GM21390 (cell line): ENCODE measurements around the gene ZFY.
"Not testable (repeated sequence)": the region's sequence is repeated elsewhere in the genome, so short reads cannot be mapped to it uniquely, and the experiment has no call there.

Source experiments
- ATAC-seq: cut with Tn5 transposase; IDR thresholded peaks from one replicate; pipeline ENCODE4 v1.9.1; 2021; ENCODE audit not compliant: unreplicated experiment

Gene ZFY

DNA sequence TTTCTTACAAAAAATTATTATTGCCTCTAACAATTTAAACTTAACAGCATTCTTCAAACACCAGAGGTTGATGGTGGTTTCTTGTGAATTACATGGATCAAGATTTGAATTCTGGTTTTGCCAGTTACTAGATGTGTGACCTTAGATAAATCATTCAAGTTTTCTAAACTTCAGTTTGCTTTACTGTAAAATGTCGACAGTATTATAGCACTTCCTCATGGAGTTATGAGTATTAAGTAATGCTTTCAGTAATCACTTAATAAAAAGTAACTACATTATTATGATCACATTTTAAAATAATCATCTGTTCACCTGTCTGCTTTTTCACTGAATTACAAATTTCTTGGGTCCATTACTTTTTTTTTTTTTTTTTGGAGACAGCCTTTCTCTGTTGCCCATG, 37.5 kb downstream of the ZFY start:
- ATAC-seq = peak; percentile 38

DNA sequence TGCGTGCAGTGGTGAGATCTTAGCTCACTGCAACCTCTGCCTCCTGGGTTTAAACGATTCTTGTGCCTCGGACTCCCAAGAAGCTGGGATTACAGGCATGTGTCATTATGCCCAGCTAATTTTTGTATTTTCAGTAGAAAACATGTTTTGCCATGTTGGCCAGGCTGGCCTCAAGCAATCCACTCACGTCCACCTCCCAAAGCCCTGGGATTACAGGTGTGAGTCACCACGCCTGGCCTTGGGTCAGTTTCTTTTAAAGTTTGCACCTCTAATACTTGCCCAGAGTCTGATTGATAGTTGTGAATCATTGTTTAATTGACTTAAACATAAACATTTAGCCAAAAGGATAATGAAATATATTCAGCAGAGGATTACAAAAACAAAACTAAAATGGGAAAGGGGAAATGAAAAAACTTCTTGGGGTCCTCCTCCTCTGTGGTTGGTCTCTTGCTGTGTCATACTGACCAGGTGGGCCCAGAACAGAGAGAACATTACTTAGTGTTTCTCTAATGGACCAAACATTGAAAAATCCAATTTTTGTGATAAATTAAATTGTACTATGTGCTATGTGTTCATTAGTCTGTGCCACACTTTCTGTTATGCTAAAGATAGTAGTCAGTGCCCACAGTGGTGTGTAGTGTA, 38.0 kb downstream of the ZFY start:
- ATAC-seq = peak; percentile 59

DNA sequence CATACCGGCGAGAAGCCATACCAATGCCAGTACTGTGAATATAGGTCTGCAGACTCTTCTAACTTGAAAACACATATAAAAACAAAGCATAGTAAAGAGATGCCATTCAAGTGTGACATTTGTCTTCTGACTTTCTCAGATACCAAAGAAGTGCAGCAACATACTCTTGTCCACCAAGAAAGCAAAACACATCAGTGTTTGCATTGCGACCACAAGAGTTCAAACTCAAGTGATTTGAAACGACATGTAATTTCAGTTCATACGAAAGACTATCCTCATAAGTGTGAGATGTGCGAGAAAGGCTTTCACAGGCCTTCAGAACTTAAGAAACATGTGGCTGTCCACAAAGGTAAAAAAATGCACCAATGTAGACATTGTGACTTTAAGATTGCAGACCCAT, 44.1 kb downstream of the ZFY start:
- no peak for ATAC-seq

DNA sequence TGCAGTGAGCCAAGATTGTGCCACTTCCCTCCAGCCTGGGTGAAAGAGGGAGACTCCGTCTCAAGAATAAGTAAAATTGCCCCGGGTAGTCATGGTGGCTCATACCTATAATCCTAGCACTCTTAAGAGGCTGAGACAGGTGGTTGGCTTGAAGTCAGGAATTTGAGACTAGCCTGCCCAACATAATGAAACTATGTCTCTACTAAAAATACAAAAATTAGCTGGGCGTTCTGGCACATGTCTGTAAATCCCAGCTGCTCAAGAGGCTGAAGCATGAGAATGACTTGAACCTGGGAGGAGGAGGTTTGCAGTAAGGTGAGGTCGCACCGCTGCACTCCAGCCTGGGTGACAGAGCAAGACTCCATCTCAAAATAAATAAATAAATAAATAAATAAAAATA, 49.3 kb downstream of the ZFY start:
- ATAC-seq = no peak

DNA sequence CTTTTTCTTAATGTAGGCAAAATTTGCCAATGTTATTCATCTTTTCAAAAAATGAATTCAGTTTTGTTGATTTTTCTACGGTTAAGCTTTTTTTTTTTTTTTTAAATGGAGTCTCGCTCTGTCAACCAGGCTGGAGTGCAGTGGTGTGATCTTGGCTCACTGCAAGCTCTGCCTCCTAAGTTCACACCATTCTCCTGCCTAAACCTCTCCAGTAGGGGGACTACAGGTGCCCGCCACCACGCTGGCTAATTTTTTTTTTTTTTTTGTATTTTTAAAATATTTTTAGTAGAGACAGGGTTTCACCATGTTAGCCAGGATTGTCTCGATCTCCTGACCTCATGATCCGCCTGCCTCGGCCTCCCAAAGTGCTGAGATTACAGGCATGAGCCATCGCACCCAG, 52.0 kb downstream of the ZFY start:
- ATAC-seq = not testable (repeated sequence)

DNA sequence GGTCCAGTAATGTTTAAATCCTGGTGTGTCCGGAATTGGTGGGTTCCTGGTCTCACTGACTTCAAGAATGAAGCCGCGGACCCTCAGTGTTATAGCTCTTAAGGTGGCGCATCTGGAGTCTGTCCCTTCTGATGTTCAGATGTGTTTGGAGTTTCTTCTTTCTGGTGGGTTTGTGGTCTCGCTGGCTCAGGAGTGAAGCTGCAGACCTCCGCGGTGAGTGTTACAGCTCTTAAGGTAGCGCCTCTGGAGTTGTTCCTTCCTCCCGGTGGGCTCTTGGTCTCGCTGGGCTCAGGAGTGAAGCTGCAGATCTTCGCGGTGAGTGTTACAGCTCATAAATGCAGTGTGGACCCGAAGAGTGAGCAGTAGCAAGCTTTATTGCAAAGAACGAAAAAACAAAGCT, 62.2 kb downstream of the ZFY start:
- ATAC-seq = not testable (repeated sequence)

DNA sequence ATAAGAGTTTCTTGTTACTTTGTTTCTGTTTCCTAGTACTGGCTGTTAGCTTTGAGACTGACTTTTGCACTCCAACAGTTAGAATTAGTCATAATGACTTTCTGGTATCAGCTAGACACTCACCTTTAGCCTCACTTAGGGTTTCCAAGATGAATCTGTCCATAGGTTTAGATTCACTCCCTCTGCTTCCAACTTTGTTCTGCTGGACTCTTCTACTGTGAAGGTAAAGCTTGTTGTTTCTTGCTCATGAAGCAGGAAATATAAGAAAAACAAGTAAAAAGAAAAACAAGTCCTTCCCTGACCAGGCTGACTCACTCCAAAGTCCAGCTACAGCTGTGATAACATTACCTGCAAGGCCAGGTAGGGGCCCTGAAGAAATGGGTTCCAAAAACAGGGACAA, 67.0 kb downstream of the ZFY start:
- no peak for ATAC-seq

DNA sequence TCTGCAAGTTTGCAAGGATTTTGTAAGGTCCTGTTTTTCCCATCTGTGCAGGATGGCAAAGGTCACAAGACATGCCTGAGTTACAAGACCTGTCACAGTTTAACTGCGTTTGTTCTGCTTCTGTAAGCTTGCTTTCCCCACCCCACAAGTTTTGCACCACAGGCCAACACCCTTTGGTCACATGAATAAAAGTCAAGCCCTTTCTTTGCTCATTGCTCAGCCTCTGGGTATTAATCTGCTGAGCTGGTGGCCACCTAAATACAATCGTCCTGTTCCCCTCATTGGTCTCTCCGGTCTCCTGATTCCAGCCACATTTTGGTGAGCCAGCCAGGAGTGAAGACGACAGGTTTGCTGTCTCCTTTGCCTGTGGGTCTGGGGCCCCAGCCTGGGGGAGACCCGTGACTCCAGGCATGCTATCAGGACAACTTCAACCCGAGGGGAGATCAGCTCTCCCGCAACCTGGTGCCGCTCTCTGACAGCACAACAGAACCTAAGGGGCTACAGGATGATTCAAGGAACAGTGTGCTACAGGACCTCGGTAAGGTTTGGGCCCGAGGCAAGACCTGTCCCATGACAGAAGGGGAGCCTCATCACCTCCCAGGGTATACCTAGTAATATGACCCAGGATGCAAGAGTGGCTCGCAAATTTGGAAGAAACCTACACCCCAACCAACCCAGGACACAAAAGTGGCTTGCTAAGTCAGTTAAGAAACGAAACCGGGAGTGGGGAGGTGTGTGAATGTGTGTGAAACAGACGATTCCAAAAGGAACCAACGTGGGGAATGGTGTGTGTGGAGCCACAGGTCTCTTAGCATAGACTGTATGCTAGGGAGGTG, 67.7 kb downstream of the ZFY start:
- ATAC-seq = peak; percentile 49

DNA sequence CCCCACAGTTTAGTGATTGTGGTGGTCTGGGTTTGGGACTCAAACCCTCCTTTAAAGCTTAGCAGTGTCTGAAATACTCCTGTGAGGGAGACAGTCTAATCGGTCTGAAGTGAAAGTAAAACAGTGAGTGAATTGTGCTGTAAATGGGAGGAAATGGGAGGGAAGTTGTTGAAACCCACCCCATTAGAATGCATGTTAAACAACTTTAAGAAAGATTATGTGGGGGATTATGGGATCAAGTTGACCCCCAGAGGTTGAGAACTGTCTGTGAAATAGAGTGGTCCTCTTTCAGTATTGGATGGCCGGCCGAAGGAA, 68.3 kb downstream of the ZFY start:
- peak; percentile 19 for ATAC-seq

DNA sequence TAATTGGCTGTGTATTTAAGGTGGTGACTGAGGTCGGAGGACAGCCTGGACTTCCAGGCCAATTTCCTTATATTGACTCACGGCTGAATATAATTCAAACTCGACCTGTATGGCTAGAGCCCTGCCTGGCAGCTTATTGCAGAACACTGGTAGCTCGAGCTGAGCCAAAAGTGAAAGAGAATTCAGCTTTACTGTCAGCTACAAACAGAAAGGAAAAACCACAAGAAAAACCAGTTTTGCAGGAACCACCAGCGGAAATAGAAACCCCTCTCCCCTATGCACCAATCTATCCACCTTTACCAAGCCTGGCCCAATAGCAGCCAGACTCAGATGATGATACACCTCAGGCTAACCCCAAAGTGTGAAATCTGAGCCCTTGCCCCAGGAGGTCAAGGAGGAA, 68.7 kb downstream of the ZFY start:
- peak; percentile 63 for ATAC-seq

DNA sequence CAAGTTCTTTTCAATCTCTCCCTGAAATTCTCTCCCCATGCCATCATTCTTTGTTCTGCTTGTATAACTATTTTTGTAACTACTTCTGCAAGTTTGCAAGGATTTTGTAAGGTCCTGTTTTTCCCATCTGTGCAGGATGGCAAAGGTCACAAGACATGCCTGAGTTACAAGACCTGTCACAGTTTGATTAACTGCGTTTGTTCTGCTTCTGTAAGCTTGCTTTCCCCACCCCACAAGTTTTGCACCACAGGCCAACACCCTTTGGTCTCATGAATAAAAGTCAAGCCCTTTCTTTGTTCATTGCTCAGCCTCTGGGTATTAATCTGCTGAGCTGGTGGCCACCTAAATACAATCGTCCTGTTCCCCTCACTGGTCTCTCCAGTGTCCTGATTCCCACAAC, 70.8 kb downstream of the ZFY start:
- ATAC-seq = not testable (repeated sequence)

DNA sequence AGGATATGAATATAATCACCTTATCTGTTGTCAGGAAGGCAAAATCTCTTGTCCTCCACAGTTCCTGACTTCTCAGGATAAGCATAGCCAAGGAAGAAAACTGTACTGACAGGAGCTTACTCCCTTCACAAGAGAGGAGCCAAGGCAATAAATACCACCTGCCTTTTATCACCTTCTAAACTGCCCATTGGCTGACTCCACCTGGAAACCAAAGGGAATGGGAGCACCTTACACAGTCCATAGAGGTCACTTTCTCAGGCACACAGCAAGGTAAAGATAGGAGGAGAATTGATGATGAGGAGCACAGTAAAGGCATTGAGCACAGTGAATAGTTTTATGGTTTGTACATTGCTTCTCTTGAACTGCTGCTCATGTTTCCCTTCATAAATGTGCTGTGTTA, 72.8 kb downstream of the ZFY start:
- ATAC-seq = no peak

DNA sequence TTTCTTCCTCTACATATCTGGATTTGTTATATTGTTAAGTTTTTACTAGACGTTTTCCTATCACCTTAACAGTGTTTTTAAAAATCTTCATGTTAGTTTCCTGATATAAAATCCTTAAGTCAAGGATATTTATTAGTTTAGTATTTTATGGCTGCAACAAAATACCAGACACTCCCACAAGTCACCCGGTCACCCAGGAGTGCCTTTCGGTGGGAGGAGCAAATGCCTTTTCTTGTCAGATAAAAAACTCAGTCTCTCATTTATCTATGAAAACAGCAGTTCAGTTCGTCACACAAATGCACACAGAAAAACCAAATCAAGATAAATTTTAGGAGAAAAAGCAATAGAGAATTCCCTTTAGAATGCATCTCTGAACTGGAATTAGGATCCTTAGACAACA, 77.0 kb downstream of the ZFY start:
- no peak for ATAC-seq

DNA sequence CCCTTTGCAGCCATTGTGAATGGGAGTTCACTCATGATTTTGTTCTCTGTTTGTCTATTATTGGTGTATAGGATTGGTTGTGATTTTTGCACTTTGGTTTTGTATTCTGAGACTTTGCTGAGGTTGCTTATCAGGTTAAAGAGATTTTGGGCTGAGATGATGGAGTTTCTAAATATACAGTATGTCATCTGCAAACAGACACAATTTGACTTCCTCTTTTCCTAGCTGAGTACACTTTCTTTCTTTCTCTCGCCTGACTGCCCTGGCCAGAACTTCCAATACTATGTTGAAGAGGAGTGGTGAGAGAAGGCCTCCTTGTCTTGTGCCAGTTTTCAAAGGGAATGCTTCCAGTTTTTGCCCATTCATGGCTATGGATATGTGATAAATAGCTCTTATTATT, 81.4 kb downstream of the ZFY start:
- ATAC-seq = no peak

DNA sequence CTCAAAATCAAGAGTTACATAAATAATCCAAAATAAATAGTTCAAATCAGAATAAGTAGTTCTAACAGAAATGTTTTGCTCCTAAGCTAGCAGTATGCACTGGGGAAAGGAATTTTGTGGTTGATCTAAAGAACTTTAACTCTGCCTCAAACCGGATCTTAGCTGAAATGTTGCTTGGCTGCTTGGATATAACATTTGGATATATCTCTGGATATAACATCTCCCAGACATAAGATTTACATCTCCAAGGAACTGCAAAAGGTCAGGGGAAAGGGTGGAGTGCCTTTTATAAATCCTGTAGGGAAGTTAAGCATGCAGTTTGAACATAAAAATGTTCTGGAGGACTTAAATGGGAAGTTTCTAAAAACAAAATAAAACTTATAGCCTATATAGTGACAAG, 83.4 kb downstream of the ZFY start:
- no peak for ATAC-seq

DNA sequence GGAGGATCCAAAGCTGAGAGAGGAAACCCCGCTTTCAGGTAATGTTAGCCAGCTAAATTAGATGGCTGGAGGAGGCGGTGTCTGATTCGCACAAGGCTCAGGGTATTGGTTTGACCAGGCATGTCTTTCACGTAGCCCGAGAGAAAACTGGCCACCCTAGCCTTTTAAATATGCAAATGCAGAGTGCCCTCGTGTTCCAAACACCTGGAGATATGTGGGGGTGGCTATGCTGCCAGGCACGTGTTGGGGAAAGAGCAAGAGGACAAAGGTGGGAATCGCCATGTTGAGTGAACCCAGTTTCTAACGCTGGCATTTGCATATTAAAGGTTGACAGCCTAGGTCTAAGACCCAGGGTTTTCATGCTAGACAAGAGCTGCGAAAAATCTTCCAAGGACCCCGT, 84.4 kb downstream of the ZFY start:
- ATAC-seq = no peak

DNA sequence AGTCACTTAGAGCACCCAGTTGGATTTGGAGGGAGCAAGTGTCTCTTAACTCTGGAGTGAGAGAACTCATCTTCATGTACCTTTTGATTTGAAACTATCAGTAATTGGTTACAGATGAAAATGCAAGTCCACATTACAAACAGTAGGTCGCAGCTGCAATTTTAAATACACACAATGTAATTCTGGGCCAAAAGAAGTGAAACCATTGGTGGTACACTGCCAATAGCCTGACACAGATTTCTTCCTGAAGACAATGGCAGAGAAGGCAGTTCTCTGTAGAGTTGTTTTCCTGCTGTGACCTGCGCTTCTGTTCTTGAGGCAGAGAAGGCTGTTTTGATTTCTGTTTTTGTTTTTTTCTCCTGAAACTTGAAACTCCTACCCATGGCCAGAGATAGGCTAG, 86.0 kb downstream of the ZFY start:
- no peak for ATAC-seq

DNA sequence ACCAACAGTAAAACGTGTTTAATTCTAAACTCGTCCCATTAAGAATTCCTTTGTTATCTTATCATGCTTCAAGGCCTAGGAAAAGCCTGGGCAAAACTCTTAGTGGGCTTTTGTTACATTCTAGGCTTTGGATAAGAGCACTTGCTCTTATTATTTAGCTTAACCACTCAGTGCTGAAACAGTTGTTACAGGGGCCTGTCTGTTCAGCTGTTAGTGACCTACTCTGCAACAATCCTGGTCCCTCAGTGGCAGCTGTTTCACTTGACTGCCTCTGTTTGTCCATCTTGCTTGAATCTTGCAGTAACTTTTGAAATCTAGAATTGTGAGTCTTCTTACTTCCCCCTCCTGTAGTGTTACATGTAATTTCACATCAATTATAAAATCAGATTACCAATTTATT, 88.4 kb downstream of the ZFY start:
- peak; percentile 69 for ATAC-seq

DNA sequence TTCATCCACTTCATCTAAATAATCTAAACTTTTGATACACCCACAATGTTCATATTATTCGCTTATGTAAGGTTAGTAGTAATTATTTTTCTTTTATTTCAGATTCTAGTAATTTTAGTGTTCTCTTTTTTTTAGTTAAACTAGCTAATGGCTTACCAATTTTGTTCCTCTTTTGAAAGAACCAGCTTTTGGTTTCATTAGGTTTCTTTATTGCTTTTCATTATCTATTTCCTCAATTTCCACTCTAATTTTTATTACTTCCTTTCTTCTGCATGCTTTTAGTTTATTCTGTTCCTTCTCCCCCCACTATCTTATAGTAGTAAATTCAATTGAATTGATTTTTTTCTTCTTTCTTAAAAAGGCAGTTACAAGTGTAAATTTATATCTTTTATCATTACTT, 90.2 kb downstream of the ZFY start:
- no peak for ATAC-seq
